ENCODE data around the gene YWHAH.

Gene YWHAH

GRCh38 chr22:31983911-31984656 is 39.7 kb downstream of the YWHAH start:
- no peak for DNase-seq (ENCODE audit: low spot score)

- no peak for DNase-seq (ENCODE audit: low spot score)
Measured at GRCh38 chr22:31987218-31987617, 42.9 kb downstream of the YWHAH start.

GRCh38 chr22:31991102-31991839 is 46.9 kb downstream of the YWHAH start:
- DNase-seq (ENCODE audit: low spot score), result no peak

- no peak for DNase-seq (ENCODE audit: low spot score)
Measured at GRCh38 chr22:31995046-31995445, 50.7 kb downstream of the YWHAH start.

GRCh38 chr22:31995807-31996206 is 51.5 kb downstream of the YWHAH start:
- no peak for DNase-seq (ENCODE audit: low spot score)

GRCh38 chr22:31998784-31999385 is 54.5 kb downstream of the YWHAH start:
- DNase-seq (ENCODE audit: low spot score), result no peak

- no peak for DNase-seq (ENCODE audit: low spot score)
Measured at GRCh38 chr22:32000181-32000580, 55.8 kb downstream of the YWHAH start.

- DNase-seq (ENCODE audit: low spot score), result no peak
Measured at GRCh38 chr22:32005453-32005852, 61.1 kb downstream of the YWHAH start.
